HepG2 (cell line): ENCODE data around the gene SPTB. TPM values are rescaled to one million over a fixed set of nuclear protein-coding genes. Genes with fewer than 3 reads are reported as not detected.

Source experiments
- ATAC-seq: fragments of 200-7000 bp; cut with Tn5 transposase; 3 replicates; pipeline ENCODE4 v1.9.1; 2020; ENCODE audit warnings: mild to moderate bottlenecking, moderate library complexity
- BruUV-seq: library from RNA; stranded (reverse); fragments of 400-500 nt; replicated peaks from 2 replicates; lab custom pipeline; 2021; lab: Mats Ljungman, UMichigan
- CTCF ChIA-PET: fragments of 300-600 bp; formaldehyde crosslinking; extraction: SDS; loops from one replicate; lab custom pipeline; 2021; ENCODE audit warnings: low total read pairs, inconsistent platforms, low intra/inter-chr PET ratio; lab: Yijun Ruan, JAX
- POLR2A ChIA-PET: fragments of 350-600 bp; sonication (Branson Sonifier 250); formaldehyde crosslinking; loops from one replicate; lab custom pipeline; 2020; ENCODE audit warnings: antibody characterized with exemption, inconsistent platforms; lab: Yijun Ruan, JAX
- DNase-seq: peaks from one replicate; pipeline ENCODE4 v3.0.0-alpha.2; 2015; ENCODE audit warnings: low spot score
- FAIRE-seq: peaks from 3 replicates; lab custom pipeline; 2011; peaks lifted over from hg19 to GRCh38; lab: Jason Lieb, UNC
- H2AFZ ChIP-seq: one replicate; pipeline ENCODE4 v1.6.1; 2011; ENCODE audit warnings: low read length, inconsistent platforms
- H3K27ac ChIP-seq: fragments of 300-600 bp; 3 replicates; pipeline ENCODE4 v1.8.0; 2011; ENCODE audit warnings: mixed run types, mild to moderate bottlenecking, mixed read lengths, low read length, inconsistent platforms; ENCODE audit not compliant: insufficient read depth; ENCODE audit errors: extremely low read length
- H3K27me3 ChIP-seq, 2 experiments: fragments of 200-600 bp in 1 of 2; 2 replicates in 1 of 2; 3 replicates in 1 of 2; pipeline versions ENCODE4 v1.6.0 to v1.8.0; 2011; ENCODE audit warnings: low read length in 2 of 2, mild to moderate bottlenecking in 2 of 2, moderate library complexity in 2 of 2, inconsistent platforms in 1 of 2; ENCODE audit not compliant: insufficient read depth in 2 of 2, control insufficient read depth in 1 of 2
- H3K36me3 ChIP-seq, 2 experiments: fragments of 200-600 bp in 1 of 2; replicated peaks in 1 of 2; 2 replicates in 1 of 2; 3 replicates in 1 of 2; pipeline versions ENCODE4 v1.5.1 to v1.8.0; 2011; ENCODE audit warnings: low read length in 2 of 2, inconsistent platforms in 1 of 2; ENCODE audit not compliant: insufficient read depth in 2 of 2, control insufficient read depth in 1 of 2
- H3K4me1 ChIP-seq: 2 replicates; pipeline ENCODE4 v1.5.1; 2012; ENCODE audit warnings: low read length, inconsistent platforms; ENCODE audit not compliant: insufficient read depth
- H3K4me2 ChIP-seq: 2 replicates; pipeline ENCODE4 v1.6.0; 2011; ENCODE audit warnings: low read depth, low read length, inconsistent platforms
- H3K4me3 ChIP-seq, 3 experiments: fragments of 200-600 bp in 1 of 3; sonication (generic), shearing (Covaris generic) in 1 of 3; replicated peaks in 1 of 3; 2 replicates each; pipeline ENCODE4 v1.5.1; 2011 to 2016; ENCODE audit warnings: low read length in 3 of 3, inconsistent platforms in 2 of 3, low read depth in 2 of 3, mild to moderate bottlenecking in 2 of 3, control low read depth in 1 of 3, mixed read lengths in 1 of 3; ENCODE audit not compliant: insufficient read depth in 1 of 3
- H3K79me2 ChIP-seq: one replicate; pipeline ENCODE4 v1.6.1; 2011; ENCODE audit warnings: low read length, inconsistent platforms; ENCODE audit not compliant: insufficient read depth
- H3K9ac ChIP-seq: 2 replicates; pipeline ENCODE4 v1.6.0; 2011; ENCODE audit warnings: mild to moderate bottlenecking, low read depth, low read length, inconsistent platforms; ENCODE audit not compliant: insufficient read depth
- H3K9me3 ChIP-seq: 2 replicates; pipeline ENCODE4 v1.5.1; 2012; ENCODE audit warnings: mild to moderate bottlenecking, low read length
- H4K20me1 ChIP-seq: 2 replicates; pipeline ENCODE4 v1.6.0; 2011; ENCODE audit warnings: inconsistent platforms, mild to moderate bottlenecking, low read length, moderate library complexity; ENCODE audit not compliant: insufficient read depth
- ARNT2 ChIP-seq: sonication (generic); formaldehyde crosslinking; IDR thresholded peaks from 2 replicates; pipeline ENCODE4 v1.8.0; 2022; ENCODE audit warnings: mild to moderate bottlenecking, low read depth, missing genetic modification reagents, moderate library complexity
- CHD4 ChIP-seq: fragments of 200-600 bp; sonication (generic); IDR thresholded peaks from 2 replicates; pipeline ENCODE4 v1.7.0; 2017; ENCODE audit warnings: mild to moderate bottlenecking, low read length, borderline replicate concordance
- LCORL ChIP-seq, 2 experiments: fragments of 450-650 bp in 1 of 2; sonication (generic) in 1 of 2; formaldehyde crosslinking in 1 of 2; IDR thresholded peaks; 2 replicates each; pipeline versions ENCODE4 v1.5.0 to v1.6.1; 2017 to 2020; ENCODE audit warnings: antibody characterized with exemption in 1 of 2, missing genetic modification reagents in 1 of 2
- MXD3 ChIP-seq: IDR thresholded peaks from 2 replicates; pipeline ENCODE4 v1.6.1; 2016; ENCODE audit warnings: mild to moderate bottlenecking, missing biosample characterization, missing genetic modification reagents
- TAF15 ChIP-seq: fragments of 200-400 bp; formaldehyde crosslinking; IDR thresholded peaks from one replicate; pipeline ENCODE4 v1.6.1; 2018; ENCODE audit warnings: mild to moderate bottlenecking, low read depth, low read length; ENCODE audit not compliant: poor library complexity, severe bottlenecking
- ZHX1 ChIP-seq: sonication (generic); formaldehyde crosslinking; IDR thresholded peaks from 2 replicates; pipeline ENCODE4 v1.8.1; 2022; ENCODE audit warnings: low read depth, mild to moderate bottlenecking, missing genetic modification reagents
- ZKSCAN5 ChIP-seq: sonication (generic); formaldehyde crosslinking; IDR thresholded peaks from 2 replicates; pipeline ENCODE4 v1.5.1; 2020; ENCODE audit warnings: mild to moderate bottlenecking, missing genetic modification reagents
- ZMYM4 ChIP-seq: sonication (generic); formaldehyde crosslinking; IDR thresholded peaks from 2 replicates; pipeline ENCODE4 v1.8.1; 2023; ENCODE audit warnings: mild to moderate bottlenecking, missing genetic modification reagents
- ZNF225 ChIP-seq: sonication (generic); formaldehyde crosslinking; IDR thresholded peaks from 2 replicates; pipeline ENCODE4 v1.4.0; 2020; ENCODE audit warnings: mild to moderate bottlenecking, missing genetic modification reagents
- ZNF24 ChIP-seq: fragments of 450-650 bp; IDR thresholded peaks from 2 replicates; pipeline ENCODE4 v1.6.1; 2017; ENCODE audit warnings: antibody characterized with exemption, mild to moderate bottlenecking
- ZNF572 ChIP-seq: sonication (generic); formaldehyde crosslinking; IDR thresholded peaks from 2 replicates; pipeline ENCODE4 v1.5.1; 2020; ENCODE audit warnings: mild to moderate bottlenecking, missing genetic modification reagents
- ZNF703 ChIP-seq: sonication (generic); formaldehyde crosslinking; IDR thresholded peaks from 2 replicates; pipeline ENCODE4 v1.5.1; 2020; ENCODE audit warnings: missing genetic modification reagents, mild to moderate bottlenecking, moderate library complexity, borderline replicate concordance
- ZNF841 ChIP-seq: sonication (generic); formaldehyde crosslinking; IDR thresholded peaks from 2 replicates; pipeline ENCODE4 v1.8.1; 2023; ENCODE audit warnings: missing genetic modification reagents, borderline replicate concordance
- WGBS: methylation state at CpG from one replicate; pipeline ENCODE4 v1.1.6; 2017; ENCODE audit warnings: low lambda C conversion rate; 5-methylcytosine and 5-hydroxymethylcytosine counted together
- in situ Hi-C: cut with HindIII; loops from 2 replicates; pipeline ENCODE4 v1.10.0; 2017; ENCODE audit warnings: low pct_unique_long_range_greater_than_20kb; ENCODE audit not compliant: extremely low pct_ligation_motif_present
- intact Hi-C: fragments of 100-400 bp; cut with micrococcal nuclease; formaldehyde crosslinking; loops from one replicate; pipeline ENCODE4 v1.10.0; 2022; ENCODE audit not compliant: unreplicated experiment
- polyA plus RNA-seq, 8 experiments: library from polyadenylated mRNA; depleted of rRNA in 3 of 8; stranded (reverse) in 7 of 8; unstranded in 1 of 8; fragments of >200 nt; fragmentation: Illumina TruSeq in 4 of 8; extraction: Trizol in 4 of 8; gene quantifications; 2 replicates each; pipeline versions ENCODE4 v1.2.1 to v1.2.3, GENCODE V29; 2011 to 2016; ENCODE audit warnings: low read depth in 4 of 8, missing spikeins in 1 of 8, mixed read lengths in 1 of 8; ENCODE audit not compliant: insufficient read depth in 1 of 8
- total RNA-seq, 5 experiments: library from RNA; depleted of rRNA; stranded (reverse); fragments of >200 nt; fragmentation: Illumina TruSeq; extraction: Trizol; gene quantifications; 2 replicates each; pipeline ENCODE4 v1.2.3, GENCODE V29; 2016; ENCODE audit warnings: low read depth in 1 of 5
- TF ChIP-seq, protein P1 (sequence below): sonication (generic); formaldehyde crosslinking; IDR thresholded peaks from 2 replicates; pipeline ENCODE4 v1.4.0; 2020; ENCODE audit warnings: missing genetic modification reagents

SPTB gene
- total and polyA plus RNA-seq, 2 of the 13 experiments (the other 11 are each of a cell fraction or from before 2014, with no cell fraction given): 0.01 to 0.02 TPM

- H3K79me2 ChIP-seq: no peaks in the 10 kb centered on the region
Observed at GRCh38 chr14:64843548-64843947, 36.2 kb downstream of the SPTB start.

More at GRCh38 chr14:64843548-64843947, 36.2 kb downstream of the SPTB start:
- Histone ChIP-seq H3K27me3 (peaks cover 7 to 38% of the 10 kb centered on the region in 2 experiments), H4K20me1 (no peaks in the 10 kb centered on the region), H3K9ac (no peak overlapping the region), H3K36me3 (no peaks in the 10 kb centered on the region), H3K9me3 (no peaks in the 10 kb centered on the region), H3K4me2 (no peak overlapping the region), H3K27ac (no peak overlapping the region), H2AFZ (no peak overlapping the region), H3K4me1 (no peaks in the 10 kb centered on the region), H3K4me3 (no peak overlapping the region)
- intact Hi-C loops: no loop called here
- in situ Hi-C loops: no loop called here
- ATAC-seq: no peak
- DNase-seq: no peak
- TF ChIP-seq ZNF225 (CRISPR knock-in tag) (no peak), ARNT2 (CRISPR knock-in tag) (no peak), TAF15 (no peak), MXD3 (CRISPR knock-in tag) (no peak), ZNF841 (CRISPR knock-in tag) (no peak), ZNF703 (no peak), LCORL (IDR thresholded peaks at IDR 0.05) (no peak), LCORL (CRISPR knock-in tag; IDR thresholded peaks at IDR 0.05) (no peak), CHD4 (no peak), ZNF24 (no peak), ZHX1 (CRISPR knock-in tag) (no peak), ZKSCAN5 (CRISPR knock-in tag) (no peak), ZNF572 (no peak), ZMYM4 (CRISPR knock-in tag) (no peak)
- TF ChIP-seq, protein P1, sequence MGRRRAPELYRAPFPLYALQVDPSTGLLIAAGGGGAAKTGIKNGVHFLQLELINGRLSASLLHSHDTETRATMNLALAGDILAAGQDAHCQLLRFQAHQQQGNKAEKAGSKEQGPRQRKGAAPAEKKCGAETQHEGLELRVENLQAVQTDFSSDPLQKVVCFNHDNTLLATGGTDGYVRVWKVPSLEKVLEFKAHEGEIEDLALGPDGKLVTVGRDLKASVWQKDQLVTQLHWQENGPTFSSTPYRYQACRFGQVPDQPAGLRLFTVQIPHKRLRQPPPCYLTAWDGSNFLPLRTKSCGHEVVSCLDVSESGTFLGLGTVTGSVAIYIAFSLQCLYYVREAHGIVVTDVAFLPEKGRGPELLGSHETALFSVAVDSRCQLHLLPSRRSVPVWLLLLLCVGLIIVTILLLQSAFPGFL (CRISPR knock-in tag): no peak
- ChIA-PET POLR2A (no interaction called here), CTCF (no interaction called here)
- FAIRE-seq: no peak
- no TSS peak for BruUV-seq
- 0% methylated on average over 3 of the region's 6 CpGs for WGBS
